GM12878 (cell line): ENCODE results near the gene B9D1. TPM values are rescaled to one million over a fixed set of nuclear protein-coding genes. Genes with fewer than 3 reads are reported as not detected.

ENCODE experiments used
- ATAC-seq: fragments of 200-7000 bp; cut with Tn5 transposase; 3 replicates; pipeline ENCODE4 v1.9.1; 2020; ENCODE audit warnings: mild to moderate bottlenecking, moderate library complexity
- BruUV-seq: library from RNA; stranded (reverse); fragments of 400-500 nt; replicated peaks from 2 replicates; lab custom pipeline; 2021; lab: Mats Ljungman, UMichigan
- CTCF ChIA-PET: fragments of 300-600 bp; sonication (Branson Sonifier 250); formaldehyde crosslinking; extraction: SDS; loops from one replicate; lab custom pipeline; 2021; ENCODE audit warnings: inconsistent platforms; lab: Yijun Ruan, JAX
- POLR2A ChIA-PET: fragments of 350-600 bp; formaldehyde crosslinking; extraction: SDS; loops from one replicate; lab custom pipeline; 2021; ENCODE audit warnings: inconsistent platforms; lab: Charles Lee
- RAD21 ChIA-PET: fragments of 300-600 bp; sonication (Branson Sonifier 250); formaldehyde crosslinking; loops from one replicate; lab custom pipeline; 2023; ENCODE audit warnings: antibody characterized with exemption; ENCODE audit not compliant: unreplicated experiment; lab: Charles Lee
- SMC1A ChIA-PET: fragments of 300-600 bp; sonication (Branson Sonifier 250); formaldehyde crosslinking; loops from one replicate; lab custom pipeline; 2023; ENCODE audit not compliant: unreplicated experiment, uncharacterized antibody; lab: Charles Lee
- DNase-seq: peaks from one replicate; pipeline ENCODE4 v3.0.0-alpha.2; 2011; ENCODE audit warnings: low read depth, low spot score
- FAIRE-seq: peaks from 3 replicates; lab custom pipeline; 2011; peaks lifted over from hg19 to GRCh38; lab: Jason Lieb, UNC
- H2AFZ ChIP-seq: 2 replicates; pipeline ENCODE4 v1.6.0; 2011; ENCODE audit warnings: low read depth, low read length, control low read depth; ENCODE audit not compliant: control insufficient read depth
- H3K27ac ChIP-seq: 2 replicates; pipeline ENCODE4 v1.5.1; 2011; ENCODE audit warnings: control low read depth; ENCODE audit not compliant: control insufficient read depth, insufficient read depth
- H3K27me3 ChIP-seq, 2 experiments: replicated peaks in 1 of 2; 2 replicates each; pipeline versions ENCODE4 v1.6.0 to v1.6.1; 2011; ENCODE audit warnings: low read length in 1 of 2; ENCODE audit not compliant: control insufficient read depth in 2 of 2, insufficient read depth in 2 of 2
- H3K36me3 ChIP-seq, 2 experiments: 2 replicates each; pipeline ENCODE4 v1.5.1; 2011; ENCODE audit warnings: low read length in 1 of 2; ENCODE audit not compliant: control insufficient read depth in 2 of 2, insufficient read depth in 2 of 2
- H3K4me1 ChIP-seq: 2 replicates; pipeline ENCODE4 v1.6.1; 2011; ENCODE audit warnings: mild to moderate bottlenecking, low read length, moderate library complexity, mixed read lengths; ENCODE audit not compliant: control insufficient read depth, insufficient read depth
- H3K4me2 ChIP-seq: 2 replicates; pipeline ENCODE4 v1.6.0; 2011; ENCODE audit warnings: control low read depth; ENCODE audit not compliant: control insufficient read depth, insufficient read depth
- H3K4me3 ChIP-seq: fragments of 200-600 bp; sonication (generic); 2 replicates; pipeline ENCODE4 v1.5.1; 2016
- H3K79me2 ChIP-seq: 2 replicates; pipeline ENCODE4 v1.6.0; 2011; ENCODE audit warnings: low read length; ENCODE audit not compliant: control insufficient read depth, insufficient read depth
- H3K9ac ChIP-seq: 2 replicates; pipeline ENCODE4 v1.8.0; 2011; ENCODE audit warnings: low read length, control low read depth, mixed read lengths; ENCODE audit not compliant: control insufficient read depth, insufficient read depth
- H3K9me3 ChIP-seq: replicated peaks from 3 replicates; pipeline ENCODE4 v1.5.1; 2011; ENCODE audit warnings: mild to moderate bottlenecking, low read length; ENCODE audit not compliant: control insufficient read depth, insufficient read depth
- H4K20me1 ChIP-seq: 2 replicates; pipeline ENCODE4 v1.6.0; 2011; ENCODE audit not compliant: control insufficient read depth, insufficient read depth
- BACH1 ChIP-seq: fragments of 450-650 bp; IDR thresholded peaks from 2 replicates; pipeline ENCODE4 v1.6.1; 2017; ENCODE audit warnings: mild to moderate bottlenecking, borderline replicate concordance
- BCL11A ChIP-seq: IDR thresholded peaks from 2 replicates; pipeline ENCODE4 v1.6.1; 2011; ENCODE audit warnings: low read depth, low read length
- CHD4 ChIP-seq: fragments of 200-600 bp; sonication (generic); IDR thresholded peaks from 2 replicates; pipeline ENCODE4 v1.6.1; 2016; ENCODE audit warnings: mild to moderate bottlenecking
- EP300 ChIP-seq, 2 experiments: fragments of 150-350 bp in 1 of 2; IDR thresholded peaks; 2 replicates each; pipeline ENCODE4 v1.6.1; 2011 to 2012; ENCODE audit warnings: low read depth in 2 of 2, low read length in 2 of 2, borderline replicate concordance in 1 of 2, improper control_type of control experiment in 1 of 2, inconsistent platforms in 1 of 2; ENCODE audit not compliant: control insufficient read depth in 1 of 2
- GATAD2B ChIP-seq: fragments of 450-650 bp; conservative IDR thresholded peaks from 2 replicates; pipeline ENCODE4 v1.6.1; 2017; ENCODE audit warnings: low read depth, mild to moderate bottlenecking, moderate library complexity
- NFYA ChIP-seq: IDR thresholded peaks from 2 replicates; pipeline ENCODE4 v1.6.1; 2011; ENCODE audit warnings: low read depth, mild to moderate bottlenecking, low read length, improper control_type of control experiment, borderline replicate concordance
- SIN3A ChIP-seq: IDR thresholded peaks from 2 replicates; pipeline ENCODE4 v1.6.1; 2012; ENCODE audit warnings: low read depth, low read length, improper control_type of control experiment
- WGBS: methylation state at CpG from one replicate; pipeline ENCODE4 v1.1.6; 2016; ENCODE audit warnings: low lambda C conversion rate; ENCODE audit not compliant: insufficient replicate concordance, insufficient coverage; ENCODE audit errors: missing lambda C conversion rate; 5-methylcytosine and 5-hydroxymethylcytosine counted together
- in situ Hi-C: fragments of 300-500 bp; cut with MboI; formaldehyde crosslinking; loops from 9 replicates; pipeline ENCODE4 v1.14.3; 2018; ENCODE audit warnings: mixed read lengths
- intact Hi-C: fragments of 100-400 bp; cut with micrococcal nuclease; formaldehyde crosslinking; loops from one replicate; pipeline ENCODE4 v1.14.2; 2022; ENCODE audit not compliant: unreplicated experiment
- polyA plus RNA-seq, 11 experiments: library from polyadenylated mRNA; depleted of rRNA in 4 of 11; unstranded in 6 of 11; stranded (reverse) in 5 of 11; fragments of >200 nt; fragmentation: Nextera tagmentation in 4 of 11; fragmentation: Illumina TruSeq in 1 of 11; extraction: Ambion mirVana in 4 of 11; extraction: Trizol in 1 of 11; gene quantifications; 1 replicate in 1 of 11; 2 replicates in 10 of 11; pipeline versions ENCODE4 v1.2.1 to v1.2.3, GENCODE V29; 2011 to 2016; ENCODE audit warnings: inconsistent platforms in 2 of 11, missing spikeins in 2 of 11, low read depth in 1 of 11
- total RNA-seq, 4 experiments: library from RNA; depleted of rRNA in 3 of 4; stranded (reverse); fragments of >200 nt in 3 of 4; fragmentation: Illumina TruSeq in 1 of 4; extraction: Trizol in 1 of 4; gene quantifications; 2 replicates each; pipeline versions ENCODE4 v1.2.1 to v1.2.3, GENCODE V29; 2013 to 2021
- TF ChIP-seq, protein P1 (sequence below): fragments of 450-650 bp; IDR thresholded peaks from 2 replicates; pipeline ENCODE4 v1.6.1; 2017; ENCODE audit warnings: borderline replicate concordance

Gene B9D1
- total and polyA plus RNA-seq, 10 of the 15 experiments (the other 5 are each of a cell fraction or from before 2014, with no cell fraction given) = 5.9 to 18.3 (median 9.8) TPM

DNA sequence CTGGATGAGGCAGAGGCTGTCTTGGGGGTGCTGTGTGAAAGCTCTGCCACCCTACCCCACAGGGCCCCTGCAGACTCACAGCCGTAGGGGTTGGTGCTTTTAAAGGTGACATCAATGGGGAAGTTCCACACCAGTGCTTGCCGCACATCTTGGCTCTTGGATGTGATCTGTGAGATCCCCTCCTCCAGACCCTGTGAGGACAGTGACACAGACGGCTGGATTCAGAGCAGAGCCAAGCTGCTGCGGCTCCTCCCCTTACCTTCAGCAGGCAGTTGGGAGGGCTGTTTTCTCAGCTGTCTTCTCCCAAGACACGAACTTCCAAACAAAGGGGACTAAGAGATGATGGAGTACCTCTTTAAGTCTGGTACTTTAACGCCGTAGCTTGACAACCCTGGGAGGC is 4.8 kb downstream of the B9D1 start (continued):
- no peak for TF ChIP-seq EP300 (IDR thresholded peaks at IDR 0.05; ENCODE audit: borderline replicate concordance in 1 of 2, control insufficient read depth in 1 of 2, low read depth in 2 of 2, low read length in 2 of 2)
- no peak for TF ChIP-seq BACH1
- TF ChIP-seq, protein P1, sequence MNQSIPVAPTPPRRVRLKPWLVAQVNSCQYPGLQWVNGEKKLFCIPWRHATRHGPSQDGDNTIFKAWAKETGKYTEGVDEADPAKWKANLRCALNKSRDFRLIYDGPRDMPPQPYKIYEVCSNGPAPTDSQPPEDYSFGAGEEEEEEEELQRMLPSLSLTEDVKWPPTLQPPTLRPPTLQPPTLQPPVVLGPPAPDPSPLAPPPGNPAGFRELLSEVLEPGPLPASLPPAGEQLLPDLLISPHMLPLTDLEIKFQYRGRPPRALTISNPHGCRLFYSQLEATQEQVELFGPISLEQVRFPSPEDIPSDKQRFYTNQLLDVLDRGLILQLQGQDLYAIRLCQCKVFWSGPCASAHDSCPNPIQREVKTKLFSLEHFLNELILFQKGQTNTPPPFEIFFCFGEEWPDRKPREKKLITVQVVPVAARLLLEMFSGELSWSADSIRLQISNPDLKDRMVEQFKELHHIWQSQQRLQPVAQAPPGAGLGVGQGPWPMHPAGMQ = no peak
- no peak for TF ChIP-seq SIN3A
- no peak for TF ChIP-seq CHD4
- TF ChIP-seq BCL11A = no peak
- no peak for TF ChIP-seq GATAD2B

DNA sequence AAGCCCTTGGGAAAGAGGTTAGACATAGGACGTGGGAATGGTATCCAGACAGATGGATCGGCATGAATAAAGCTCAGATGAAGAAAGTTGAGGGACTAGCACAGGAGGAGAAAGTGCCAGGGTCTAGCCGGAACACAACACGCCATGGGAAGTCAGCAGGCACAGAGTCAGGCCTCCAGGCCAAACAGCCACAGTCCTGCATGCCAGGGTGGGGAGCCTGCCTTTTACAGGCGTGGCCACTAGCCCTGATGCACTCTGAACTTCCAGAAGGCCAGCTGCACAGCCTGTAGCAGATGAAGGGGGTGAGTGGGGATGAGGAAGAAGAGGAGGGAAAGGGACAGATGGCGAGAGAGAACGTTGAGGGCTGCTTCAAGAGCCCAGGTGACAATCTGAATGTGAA is 5.2 kb downstream of the B9D1 start:
- ChIA-PET SMC1A (interaction anchor here (1.6 kb wide), 1 partner anchor 29 kb away, joined by 3 read pairs; no protein-coding TSS in a partner anchor), CTCF (no interaction called here), POLR2A (no interaction called here), RAD21 (no interaction called here)
- 43% methylated on average over 7 of the region's 7 CpGs for WGBS
- H3K27me3 ChIP-seq = no peaks in the 10 kb centered on the region; a peak in 1 of 4 replicates
- DNase-seq (no peak), ATAC-seq (no peak), FAIRE-seq (no peak)
- no peak overlapping the region for H3K4me3 ChIP-seq
- peaks cover 7% of the 10 kb centered on the region for H3K4me1 ChIP-seq
- intact Hi-C loops = no loop called here
- no peaks in the 10 kb centered on the region for H3K36me3 ChIP-seq
- H3K27ac ChIP-seq = no peak overlapping the region
- BruUV-seq = no TSS peak
- in situ Hi-C loops = no loop called here
- no peaks in the 10 kb centered on the region for H3K9me3 ChIP-seq
- H3K4me2 ChIP-seq = no peak overlapping the region
- no peak overlapping the region for H2AFZ ChIP-seq
- no peak for TF ChIP-seq NFYA
- no peaks in the 10 kb centered on the region for H3K79me2 ChIP-seq
- no peaks in the 10 kb centered on the region for H4K20me1 ChIP-seq
- no peak overlapping the region for H3K9ac ChIP-seq
